IPS-18a (cell line): ENCODE results near the gene ADCY3.

ENCODE experiments used
- H3K27ac ChIP-seq: one replicate; pipeline ENCODE4 v1.5.1; 2013; ENCODE audit warnings: low read length
- H3K27me3 ChIP-seq: one replicate; pipeline ENCODE4 v1.6.1; 2013; ENCODE audit warnings: mild to moderate bottlenecking, low read length; ENCODE audit not compliant: control insufficient read depth, insufficient read depth
- H3K36me3 ChIP-seq: one replicate; pipeline ENCODE4 v1.6.1; 2013; ENCODE audit warnings: low read depth, low read length; ENCODE audit not compliant: control insufficient read depth
- H3K4me1 ChIP-seq: one replicate; pipeline ENCODE4 v1.6.1; 2013; ENCODE audit warnings: low read depth, low read length; ENCODE audit not compliant: control insufficient read depth
- H3K4me3 ChIP-seq: one replicate; pipeline ENCODE4 v1.5.1; 2013; ENCODE audit warnings: low read length
- H3K9ac ChIP-seq: one replicate; pipeline ENCODE4 v1.6.1; 2013; ENCODE audit warnings: mild to moderate bottlenecking, low read length, moderate library complexity
- H3K9me3 ChIP-seq: one replicate; pipeline ENCODE4 v1.6.1; 2013; ENCODE audit warnings: low read depth, low read length; ENCODE audit not compliant: control insufficient read depth

The ADCY3 gene

GRCh38 chr2:24856791-24857211, 63.2 kb downstream of the ADCY3 start:
- Histone ChIP-seq H3K27ac (no peak overlapping the region), H3K4me3 (no peak overlapping the region), H3K36me3 (no peaks in the 10 kb centered on the region), H3K4me1 (no peaks in the 10 kb centered on the region), H3K9ac (no peak overlapping the region), H3K9me3 (no peaks in the 10 kb centered on the region), H3K27me3 (no peaks in the 10 kb centered on the region)

- no peaks in the 10 kb centered on the region for H3K36me3 ChIP-seq
- no peak overlapping the region for H3K4me3 ChIP-seq
- H3K27ac ChIP-seq: no peak overlapping the region
- no peaks in the 10 kb centered on the region for H3K4me1 ChIP-seq
- H3K27me3 ChIP-seq: no peaks in the 10 kb centered on the region
- H3K9ac ChIP-seq: no peak overlapping the region
- H3K9me3 ChIP-seq: no peaks in the 10 kb centered on the region
Observed at GRCh38 chr2:24855726-24856125, 64.3 kb downstream of the ADCY3 start.

GRCh38 chr2:24855022-24855622, 64.9 kb downstream of the ADCY3 start:
- Histone ChIP-seq H3K27ac (no peak overlapping the region), H3K9me3 (no peaks in the 10 kb centered on the region), H3K36me3 (no peaks in the 10 kb centered on the region), H3K27me3 (no peaks in the 10 kb centered on the region), H3K4me1 (no peaks in the 10 kb centered on the region), H3K9ac (no peak overlapping the region), H3K4me3 (no peak overlapping the region)

GRCh38 chr2:24853996-24854395, 66.0 kb downstream of the ADCY3 start:
- H3K27ac ChIP-seq: no peak overlapping the region
- no peaks in the 10 kb centered on the region for H3K9me3 ChIP-seq
- H3K27me3 ChIP-seq: no peaks in the 10 kb centered on the region
- no peak overlapping the region for H3K9ac ChIP-seq
- H3K4me1 ChIP-seq: no peaks in the 10 kb centered on the region
- no peaks in the 10 kb centered on the region for H3K36me3 ChIP-seq
- no peak overlapping the region for H3K4me3 ChIP-seq

- Histone ChIP-seq H3K9me3 (no peaks in the 10 kb centered on the region), H3K27ac (no peak overlapping the region), H3K4me3 (no peak overlapping the region), H3K4me1 (no peaks in the 10 kb centered on the region), H3K9ac (no peak overlapping the region), H3K27me3 (no peaks in the 10 kb centered on the region), H3K36me3 (no peaks in the 10 kb centered on the region)
Observed at GRCh38 chr2:24853046-24853445, 67.0 kb downstream of the ADCY3 start.

GRCh38 chr2:24852431-24853020, 67.5 kb downstream of the ADCY3 start:
- no peaks in the 10 kb centered on the region for H3K4me1 ChIP-seq
- H3K9ac ChIP-seq: no peak overlapping the region
- H3K27me3 ChIP-seq: no peaks in the 10 kb centered on the region
- no peak overlapping the region for H3K27ac ChIP-seq
- H3K36me3 ChIP-seq: no peaks in the 10 kb centered on the region
- H3K4me3 ChIP-seq: no peak overlapping the region
- H3K9me3 ChIP-seq: no peaks in the 10 kb centered on the region

- H3K9ac ChIP-seq: no peak overlapping the region
- H3K36me3 ChIP-seq: no peaks in the 10 kb centered on the region
- H3K9me3 ChIP-seq: no peaks in the 10 kb centered on the region
- H3K27ac ChIP-seq: no peak overlapping the region
- H3K4me1 ChIP-seq: no peaks in the 10 kb centered on the region
- no peak overlapping the region for H3K4me3 ChIP-seq
- H3K27me3 ChIP-seq: no peaks in the 10 kb centered on the region
Observed at GRCh38 chr2:24852026-24852425, 68.0 kb downstream of the ADCY3 start.

- Histone ChIP-seq H3K36me3 (no peaks in the 10 kb centered on the region), H3K9me3 (no peaks in the 10 kb centered on the region), H3K4me3 (no peak overlapping the region)
Observed at GRCh38 chr2:24850944-24851343, 69.1 kb downstream of the ADCY3 start.

GRCh38 chr2:24845691-24846090, 74.3 kb downstream of the ADCY3 start:
- H3K4me3 ChIP-seq: no peak overlapping the region
- no peaks in the 10 kb centered on the region for H3K36me3 ChIP-seq
- H3K4me1 ChIP-seq: no peaks in the 10 kb centered on the region
- no peaks in the 10 kb centered on the region for H3K9me3 ChIP-seq
- H3K27ac ChIP-seq: no peak overlapping the region
- no peak overlapping the region for H3K9ac ChIP-seq
- no peaks in the 10 kb centered on the region for H3K27me3 ChIP-seq

More at GRCh38 chr2:24850944-24851343, 69.1 kb downstream of the ADCY3 start:
- no peak overlapping the region for H3K9ac ChIP-seq
- H3K27me3 ChIP-seq: no peaks in the 10 kb centered on the region
- no peaks in the 10 kb centered on the region for H3K4me1 ChIP-seq
- no peak overlapping the region for H3K27ac ChIP-seq

- no peaks in the 10 kb centered on the region for H3K9me3 ChIP-seq
- no peaks in the 10 kb centered on the region for H3K36me3 ChIP-seq
- H3K27ac ChIP-seq: no peak overlapping the region
- no peaks in the 10 kb centered on the region for H3K4me1 ChIP-seq
- no peaks in the 10 kb centered on the region for H3K27me3 ChIP-seq
- H3K4me3 ChIP-seq: no peak overlapping the region
- H3K9ac ChIP-seq: no peak overlapping the region
Observed at GRCh38 chr2:24844023-24844685, 75.9 kb downstream of the ADCY3 start.

GRCh38 chr2:24843330-24843860, 76.6 kb downstream of the ADCY3 start:
- H3K27ac ChIP-seq: no peak overlapping the region
- H3K4me1 ChIP-seq: no peaks in the 10 kb centered on the region
- H3K4me3 ChIP-seq: no peak overlapping the region
- no peaks in the 10 kb centered on the region for H3K36me3 ChIP-seq
- no peaks in the 10 kb centered on the region for H3K9me3 ChIP-seq
- H3K9ac ChIP-seq: no peak overlapping the region
- no peaks in the 10 kb centered on the region for H3K27me3 ChIP-seq
